ENCODE data around the gene RCOR2. TPM values are rescaled to one million over a fixed set of nuclear protein-coding genes. Genes with fewer than 3 reads are reported as not detected.

The RCOR2 gene
- total and polyA plus RNA-seq, 2 of the 4 experiments (the other 2 are of a cell fraction): 0.90 to 2.0 TPM

DNA sequence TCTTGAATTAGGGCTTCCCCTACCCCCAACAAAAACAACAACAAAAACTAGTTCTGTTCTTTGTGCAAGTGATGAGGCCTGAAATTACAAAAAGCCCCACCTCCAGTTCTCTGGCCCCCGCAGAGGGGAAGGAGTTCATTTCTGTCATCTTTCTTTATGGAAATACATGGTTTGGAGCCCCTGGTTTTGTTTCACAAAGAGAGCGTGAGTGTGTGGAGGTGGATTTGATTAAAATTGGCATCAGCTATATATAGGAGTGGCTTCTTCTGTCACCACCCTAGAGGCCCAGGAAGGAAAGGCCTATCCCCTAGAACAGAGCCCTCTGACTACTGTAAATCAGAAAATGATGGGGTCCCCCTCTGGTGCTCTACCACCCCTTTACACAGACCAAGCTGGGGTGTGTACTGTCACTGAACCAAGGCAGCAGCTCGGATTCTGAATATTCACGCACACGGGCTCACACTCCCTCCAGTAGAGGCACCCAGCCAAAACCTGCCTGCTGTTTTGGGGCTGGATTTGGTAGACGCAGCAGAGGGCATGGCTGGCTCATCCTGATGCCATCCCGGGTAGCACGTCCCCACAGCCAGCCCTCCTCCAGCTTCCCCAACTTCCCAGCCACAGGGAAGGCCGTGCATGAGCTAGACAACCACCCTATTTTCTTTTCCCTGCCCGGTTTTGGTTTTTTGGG, 19.4 kb downstream of the RCOR2 start:
- intact Hi-C loops (cut with micrococcal nuclease): no loop called here
- Histone ChIP-seq H3K18ac (ENCODE audit: low read depth, low read length) (no peak overlapping the region), H3K79me1 (ENCODE audit: low read depth in 1 of 2, low read length in 2 of 2) (peaks cover 14 to 46% of the 10 kb centered on the region in 2 experiments), H3K4me1 (ENCODE audit: control insufficient read depth, insufficient read depth, low read length) (no peaks in the 10 kb centered on the region), H3K4me2 (ENCODE audit: low read depth, low read length) (no peak overlapping the region), H3K36me3 (ENCODE audit: control insufficient read depth, insufficient read depth, low read length) (peaks cover 57% of the 10 kb centered on the region), H3K27me3 (ENCODE audit: control insufficient read depth, insufficient read depth, low read length) (no peaks in the 10 kb centered on the region), H3K9ac (ENCODE audit: low read depth, low read length) (no peak overlapping the region), H3K27ac (ENCODE audit: insufficient read depth, low read length) (no peak overlapping the region), H4K20me1 (ENCODE audit: insufficient read depth, low read length) (peaks cover 22% of the 10 kb centered on the region), H4K91ac (ENCODE audit: insufficient read depth, low read depth, low read length) (no peak overlapping the region), H3K9me3 (ENCODE audit: control insufficient read depth, insufficient read depth, low read length) (no peaks in the 10 kb centered on the region), H2BK5ac (ENCODE audit: low read depth, low read length, poor library complexity, severe bottlenecking) (no peak overlapping the region), H4K8ac (ENCODE audit: low read depth in 2 of 2, low read length in 2 of 2) (no peak overlapping the region), H4K5ac (ENCODE audit: low read depth, low read length) (no peak overlapping the region), H2AK9ac (replicated peaks; ENCODE audit: low read depth, low read length, poor library complexity) (no peak overlapping the region), H3K14ac (replicated peaks; ENCODE audit: low read depth, low read length) (no peak overlapping the region), H2BK15ac (ENCODE audit: low read depth, low read length) (no peak overlapping the region), H3K56ac (ENCODE audit: extremely low read depth, insufficient read depth, low read length) (no peak overlapping the region), H2AK5ac (ENCODE audit: low read depth, low read length) (no peak overlapping the region), H2AFZ (replicated peaks; ENCODE audit: low read length, poor library complexity) (no peak overlapping the region), H3K4ac (ENCODE audit: low read depth, low read length) (no peak overlapping the region), H3K4me3 (ENCODE audit: insufficient read depth, low read depth, low read length) (no peak overlapping the region), H3K23ac (ENCODE audit: low read depth, low read length) (no peak overlapping the region), H2BK20ac (ENCODE audit: low read depth, low read length) (no peak overlapping the region), H2BK120ac (ENCODE audit: low read depth, low read length) (no peak overlapping the region), H3K9me1 (ENCODE audit: insufficient read depth, low read length) (0 out of 2 replicates have a peak, but pooled peaks cover 4% of the 10 kb centered on the region)
- TF ChIP-seq, protein P1, sequence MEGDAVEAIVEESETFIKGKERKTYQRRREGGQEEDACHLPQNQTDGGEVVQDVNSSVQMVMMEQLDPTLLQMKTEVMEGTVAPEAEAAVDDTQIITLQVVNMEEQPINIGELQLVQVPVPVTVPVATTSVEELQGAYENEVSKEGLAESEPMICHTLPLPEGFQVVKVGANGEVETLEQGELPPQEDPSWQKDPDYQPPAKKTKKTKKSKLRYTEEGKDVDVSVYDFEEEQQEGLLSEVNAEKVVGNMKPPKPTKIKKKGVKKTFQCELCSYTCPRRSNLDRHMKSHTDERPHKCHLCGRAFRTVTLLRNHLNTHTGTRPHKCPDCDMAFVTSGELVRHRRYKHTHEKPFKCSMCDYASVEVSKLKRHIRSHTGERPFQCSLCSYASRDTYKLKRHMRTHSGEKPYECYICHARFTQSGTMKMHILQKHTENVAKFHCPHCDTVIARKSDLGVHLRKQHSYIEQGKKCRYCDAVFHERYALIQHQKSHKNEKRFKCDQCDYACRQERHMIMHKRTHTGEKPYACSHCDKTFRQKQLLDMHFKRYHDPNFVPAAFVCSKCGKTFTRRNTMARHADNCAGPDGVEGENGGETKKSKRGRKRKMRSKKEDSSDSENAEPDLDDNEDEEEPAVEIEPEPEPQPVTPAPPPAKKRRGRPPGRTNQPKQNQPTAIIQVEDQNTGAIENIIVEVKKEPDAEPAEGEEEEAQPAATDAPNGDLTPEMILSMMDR (conservative IDR thresholded peaks at IDR 0.05; ENCODE audit: low read depth, low read length): no peak
- TF ChIP-seq MAFK (IDR thresholded peaks at IDR 0.05; ENCODE audit: low read depth, low read length): no peak
- TF ChIP-seq POLR2A (IDR thresholded peaks at IDR 0.05; ENCODE audit: low read depth, low read length): no peak
- TF ChIP-seq BHLHE40 (IDR thresholded peaks at IDR 0.05; ENCODE audit: low read depth, low read length): no peak
- no peak for TF ChIP-seq RAD21 (IDR thresholded peaks at IDR 0.05; ENCODE audit: low read length)
- no peak for TF ChIP-seq CHD1 (IDR thresholded peaks at IDR 0.05; ENCODE audit: low read depth, low read length)
- TF ChIP-seq, protein P2, sequence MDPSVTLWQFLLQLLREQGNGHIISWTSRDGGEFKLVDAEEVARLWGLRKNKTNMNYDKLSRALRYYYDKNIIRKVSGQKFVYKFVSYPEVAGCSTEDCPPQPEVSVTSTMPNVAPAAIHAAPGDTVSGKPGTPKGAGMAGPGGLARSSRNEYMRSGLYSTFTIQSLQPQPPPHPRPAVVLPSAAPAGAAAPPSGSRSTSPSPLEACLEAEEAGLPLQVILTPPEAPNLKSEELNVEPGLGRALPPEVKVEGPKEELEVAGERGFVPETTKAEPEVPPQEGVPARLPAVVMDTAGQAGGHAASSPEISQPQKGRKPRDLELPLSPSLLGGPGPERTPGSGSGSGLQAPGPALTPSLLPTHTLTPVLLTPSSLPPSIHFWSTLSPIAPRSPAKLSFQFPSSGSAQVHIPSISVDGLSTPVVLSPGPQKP (IDR thresholded peaks at IDR 0.05; ENCODE audit: borderline replicate concordance, low read depth, low read length): no peak
- TF ChIP-seq MXI1 (IDR thresholded peaks at IDR 0.05; ENCODE audit: borderline replicate concordance, low read depth, low read length): no peak
- no peak for TF ChIP-seq CEBPB (IDR thresholded peaks at IDR 0.05; ENCODE audit: low read depth, low read length)
- no peak for TF ChIP-seq MAZ (IDR thresholded peaks at IDR 0.05; ENCODE audit: borderline replicate concordance, low read depth, low read length)
- no peak for TF ChIP-seq NFE2L2 (IDR thresholded peaks at IDR 0.05; ENCODE audit: low read depth, low read length)
- TF ChIP-seq FOS (IDR thresholded peaks at IDR 0.05; ENCODE audit: low read depth, low read length): no peak
- TF ChIP-seq SMC3 (IDR thresholded peaks at IDR 0.05; ENCODE audit: low read depth, low read length): no peak
- TF ChIP-seq, protein P3, sequence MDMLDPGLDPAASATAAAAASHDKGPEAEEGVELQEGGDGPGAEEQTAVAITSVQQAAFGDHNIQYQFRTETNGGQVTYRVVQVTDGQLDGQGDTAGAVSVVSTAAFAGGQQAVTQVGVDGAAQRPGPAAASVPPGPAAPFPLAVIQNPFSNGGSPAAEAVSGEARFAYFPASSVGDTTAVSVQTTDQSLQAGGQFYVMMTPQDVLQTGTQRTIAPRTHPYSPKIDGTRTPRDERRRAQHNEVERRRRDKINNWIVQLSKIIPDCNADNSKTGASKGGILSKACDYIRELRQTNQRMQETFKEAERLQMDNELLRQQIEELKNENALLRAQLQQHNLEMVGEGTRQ (IDR thresholded peaks at IDR 0.05; ENCODE audit: low read depth, low read length): no peak
- ATAC-seq (ENCODE audit: low read depth): no peak
- no CpG with 5 or more reads among the region's 10 CpGs for WGBS, 2 experiments (ENCODE audit: extremely low coverage in 2 of 2, insufficient read length in 1 of 2)
- no TSS peak for BruUV-seq (replicated peaks)
- dilution Hi-C loops (cut with HindIII; ENCODE audit: low sequenced_read_pairs, unreplicated experiment): no loop called here
- CTCF ChIA-PET: no interaction called here
- POLR2A ChIA-PET (ENCODE audit: unreplicated experiment): no interaction called here
- in situ Hi-C loops (cut with MboI; ENCODE audit: low sequenced_read_pairs): no loop called here
- no peak for DNase-seq
